ENCODE results near the gene ATG10.

- TF ChIP-seq CTCF (IDR thresholded peaks at IDR 0.05), result no peak
- TF ChIP-seq ZFX (IDR thresholded peaks at IDR 0.05; ENCODE audit: borderline replicate concordance), result no peak
These were observed 214.0 kb downstream of the ATG10 start for GRCh38 chr5:82185851-82186250.

Data from 22Rv1 (cell line).